ENCODE data around the gene TRIM17.

The TRIM17 gene, protein sequence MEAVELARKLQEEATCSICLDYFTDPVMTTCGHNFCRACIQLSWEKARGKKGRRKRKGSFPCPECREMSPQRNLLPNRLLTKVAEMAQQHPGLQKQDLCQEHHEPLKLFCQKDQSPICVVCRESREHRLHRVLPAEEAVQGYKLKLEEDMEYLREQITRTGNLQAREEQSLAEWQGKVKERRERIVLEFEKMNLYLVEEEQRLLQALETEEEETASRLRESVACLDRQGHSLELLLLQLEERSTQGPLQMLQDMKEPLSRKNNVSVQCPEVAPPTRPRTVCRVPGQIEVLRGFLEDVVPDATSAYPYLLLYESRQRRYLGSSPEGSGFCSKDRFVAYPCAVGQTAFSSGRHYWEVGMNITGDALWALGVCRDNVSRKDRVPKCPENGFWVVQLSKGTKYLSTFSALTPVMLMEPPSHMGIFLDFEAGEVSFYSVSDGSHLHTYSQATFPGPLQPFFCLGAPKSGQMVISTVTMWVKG

DNA sequence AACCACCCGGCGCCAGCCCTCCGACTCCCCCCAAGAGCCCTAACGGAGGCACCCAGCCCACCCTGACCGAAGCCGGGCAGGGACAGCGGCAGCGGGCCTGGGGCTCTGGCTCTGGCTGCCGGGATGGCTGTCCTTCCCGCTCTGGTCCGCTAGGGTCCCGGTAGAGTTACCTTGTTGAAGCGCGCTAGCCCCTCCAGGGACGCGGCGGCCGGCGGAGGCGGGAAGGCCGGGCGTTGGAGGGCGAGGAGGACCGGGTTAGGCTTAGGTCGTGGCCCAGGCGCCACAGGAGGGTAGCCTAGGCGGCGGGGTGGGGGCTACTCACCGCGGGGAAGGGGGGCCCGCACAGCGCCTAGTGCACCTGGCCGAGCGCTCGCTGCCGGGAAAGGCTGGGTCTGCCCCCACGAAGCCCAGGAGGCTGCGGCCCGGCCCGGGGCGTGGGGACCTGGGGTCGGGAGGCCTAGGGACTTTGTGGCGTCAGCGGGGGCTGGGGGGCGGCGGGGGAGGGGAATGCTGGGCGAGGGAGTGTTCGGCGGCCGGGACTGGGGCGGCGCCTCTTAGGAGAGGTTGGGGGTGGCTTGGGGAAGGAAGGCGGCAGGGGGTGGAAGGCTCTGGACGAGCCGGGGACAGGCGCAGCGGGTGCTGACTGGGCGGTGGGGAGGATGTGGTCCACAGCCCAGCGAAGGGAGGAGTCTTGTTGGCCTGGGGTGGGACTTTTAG, at the start of gene TRIM17:
Gene TRIM17 (minus strand): TSS at position 645 of the 717 bp plus-strand sequence. CDS start 1,789 bp downstream, outside the sequence.
- no peak for DNase-seq (ENCODE audit: low spot score in 2 of 2)
- Histone ChIP-seq H3K9me3 (no peaks in the 10 kb centered on the region), H3K4me1 (no peaks in the 10 kb centered on the region), H3K27me3 (ENCODE audit: low read depth) (no peaks in the 10 kb centered on the region), H3K4me3 (no peak within 1 kb of the TSS), H3K36me3 (replicated peaks) (no peaks in the 10 kb centered on the region)
- in situ Hi-C loops (cut with MboI; ENCODE audit: low sequenced_read_pairs) = no loop called here

DNA sequence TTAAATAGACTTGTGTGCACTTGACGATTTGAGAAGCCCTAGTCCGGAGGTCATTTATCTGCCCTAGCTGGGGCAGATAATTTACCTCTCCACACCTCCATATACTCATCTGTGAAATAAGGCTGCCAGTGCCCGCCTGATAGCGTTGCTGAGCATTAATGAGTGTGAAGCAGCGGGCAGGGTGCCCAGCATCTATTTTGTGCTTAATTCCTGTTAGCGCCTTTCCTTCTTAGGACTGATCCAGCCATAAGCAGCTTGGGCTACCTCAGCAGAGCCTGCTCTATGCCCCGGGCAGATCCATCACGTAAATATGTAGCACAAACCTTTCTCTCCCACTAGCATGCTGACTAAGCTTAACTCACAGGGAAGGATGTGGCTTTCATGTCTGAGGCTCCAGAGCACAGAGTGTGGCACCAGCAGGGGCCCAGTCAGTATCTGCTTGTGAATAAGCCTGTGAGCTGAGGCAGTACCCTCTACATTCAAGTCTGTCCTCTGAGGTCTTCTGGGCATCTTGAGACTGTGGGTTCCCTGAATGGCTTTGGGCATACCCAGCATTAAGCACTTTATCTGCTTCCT, 49.0 kb upstream of the TRIM17 start:
- in situ Hi-C loops (cut with MboI; ENCODE audit: low sequenced_read_pairs) = no loop called here
- Histone ChIP-seq H3K36me3 (replicated peaks) (no peaks in the 10 kb centered on the region), H3K9me3 (no peaks in the 10 kb centered on the region), H3K4me3 (no peak overlapping the region), H3K27me3 (ENCODE audit: low read depth) (no peaks in the 10 kb centered on the region; the same call in 1 of the 2 replicates), H3K4me1 (peaks cover 1% of the 10 kb centered on the region; the same call in 1 of the 2 replicates)
- no peak for DNase-seq (ENCODE audit: low spot score in 2 of 2)

DNA sequence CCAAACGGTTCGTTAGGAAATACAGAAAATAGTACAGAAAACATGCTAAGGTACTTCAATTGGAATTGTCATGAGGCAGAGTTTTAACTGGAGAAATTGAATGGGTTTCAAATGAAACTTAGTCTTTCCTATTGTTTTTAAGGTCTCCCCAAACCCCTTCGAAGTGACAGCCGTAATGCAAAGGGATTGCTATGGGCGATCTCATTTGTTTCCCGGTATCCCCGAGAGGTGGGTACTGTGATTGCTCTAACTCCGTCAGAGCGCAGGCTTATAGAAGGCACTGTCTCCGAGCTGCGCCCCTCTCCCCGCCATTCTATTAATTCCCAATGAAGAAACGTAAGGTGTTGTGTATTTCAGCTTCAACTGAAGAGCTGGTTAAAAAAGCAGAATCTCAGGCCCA, 48.5 kb upstream of the TRIM17 start:
- no peak for DNase-seq (ENCODE audit: low spot score in 2 of 2)
- Histone ChIP-seq H3K27me3 (ENCODE audit: low read depth) (no peaks in the 10 kb centered on the region; the same call in 1 of the 2 replicates), H3K4me3 (no peak overlapping the region), H3K4me1 (peaks cover 3% of the 10 kb centered on the region; the same call in 1 of the 2 replicates), H3K9me3 (no peaks in the 10 kb centered on the region), H3K36me3 (replicated peaks) (no peaks in the 10 kb centered on the region)
- in situ Hi-C loops (cut with MboI; ENCODE audit: low sequenced_read_pairs) = no loop called here

DNA sequence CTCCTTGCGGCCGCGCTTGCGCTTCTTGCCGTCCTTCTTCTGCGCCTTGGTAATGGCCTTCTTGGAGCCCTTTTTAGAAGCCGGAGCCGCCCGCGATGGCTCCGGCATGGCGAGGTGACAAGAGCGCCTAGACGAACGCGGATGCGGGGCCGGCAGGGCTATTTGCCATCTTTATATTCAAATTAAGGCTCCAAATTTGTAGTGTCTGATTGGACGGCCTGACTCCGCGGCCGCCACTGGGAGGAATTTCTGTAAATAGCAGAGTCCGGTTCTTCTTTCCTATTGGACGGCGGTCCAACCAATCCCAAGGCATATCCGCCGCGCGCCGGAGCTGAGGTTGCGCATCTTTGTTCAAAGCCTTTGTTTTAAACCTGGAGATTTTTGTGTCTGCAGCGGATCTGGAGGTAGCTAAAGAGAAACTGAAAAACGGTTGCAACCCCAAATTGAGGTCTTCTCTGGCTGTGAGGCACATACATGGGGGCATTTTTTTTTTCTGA, 47.9 kb upstream of the TRIM17 start:
- Histone ChIP-seq H3K27me3 (ENCODE audit: low read depth) (no peaks in the 10 kb centered on the region; the same call in 1 of the 2 replicates), H3K9me3 (no peaks in the 10 kb centered on the region), H3K4me1 (peaks cover 3% of the 10 kb centered on the region), H3K4me3 (no peak overlapping the region), H3K36me3 (replicated peaks) (no peaks in the 10 kb centered on the region)
- in situ Hi-C loops (cut with MboI; ENCODE audit: low sequenced_read_pairs) = no loop called here
- no peak for DNase-seq (ENCODE audit: low spot score in 2 of 2)

DNA sequence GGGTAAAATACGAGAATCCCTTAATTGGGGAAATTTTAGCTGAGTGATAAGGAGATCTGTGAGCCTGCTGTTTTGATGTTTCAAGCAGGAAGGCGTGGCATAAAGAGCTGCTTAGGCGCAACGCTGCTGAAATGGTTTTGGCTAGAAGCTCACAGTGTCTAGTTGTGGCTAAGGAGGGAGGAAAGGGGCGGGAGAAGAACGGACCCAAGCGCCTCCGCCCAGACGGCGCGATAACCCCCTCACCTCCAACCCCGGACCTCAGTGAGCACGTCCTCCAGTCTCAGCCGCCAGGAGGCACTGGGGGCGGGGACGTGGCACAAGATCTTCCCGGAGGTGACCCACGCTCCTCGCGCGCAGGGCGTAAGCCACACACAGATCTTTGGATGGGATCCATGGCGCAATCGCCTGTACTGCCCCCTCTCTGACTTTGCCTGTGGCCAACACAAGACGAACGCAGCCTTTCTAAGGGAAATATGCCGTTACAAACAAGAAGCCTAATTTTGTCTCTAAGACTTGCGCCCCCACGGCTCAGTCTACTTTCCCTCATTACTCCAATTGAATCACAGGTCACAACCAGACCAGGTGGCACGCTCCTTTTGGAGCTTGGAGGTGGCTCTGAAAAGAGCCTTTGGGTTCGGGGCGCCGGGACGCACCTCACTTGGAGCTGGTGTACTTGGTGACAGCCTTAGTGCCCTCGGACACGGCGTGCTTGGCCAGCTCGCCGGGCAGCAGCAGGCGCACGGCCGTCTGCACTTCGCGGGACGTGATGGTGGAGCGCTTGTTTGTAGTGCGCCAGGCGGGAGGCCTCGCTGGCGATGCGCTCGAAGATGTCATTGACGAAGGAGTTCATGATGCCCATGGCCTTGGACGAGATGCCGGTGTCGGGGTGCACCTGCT, 47.1 kb upstream of the TRIM17 start:
- in situ Hi-C loops (cut with MboI; ENCODE audit: low sequenced_read_pairs) = no loop called here
- Histone ChIP-seq H3K4me3 (no peak overlapping the region), H3K36me3 (replicated peaks) (no peaks in the 10 kb centered on the region), H3K4me1 (peaks cover 3% of the 10 kb centered on the region), H3K9me3 (no peaks in the 10 kb centered on the region), H3K27me3 (ENCODE audit: low read depth) (no peaks in the 10 kb centered on the region; the same call in 1 of the 2 replicates)
- DNase-seq (ENCODE audit: low spot score in 2 of 2) = peak in 1 of 2 experiments; percentile 40

DNA sequence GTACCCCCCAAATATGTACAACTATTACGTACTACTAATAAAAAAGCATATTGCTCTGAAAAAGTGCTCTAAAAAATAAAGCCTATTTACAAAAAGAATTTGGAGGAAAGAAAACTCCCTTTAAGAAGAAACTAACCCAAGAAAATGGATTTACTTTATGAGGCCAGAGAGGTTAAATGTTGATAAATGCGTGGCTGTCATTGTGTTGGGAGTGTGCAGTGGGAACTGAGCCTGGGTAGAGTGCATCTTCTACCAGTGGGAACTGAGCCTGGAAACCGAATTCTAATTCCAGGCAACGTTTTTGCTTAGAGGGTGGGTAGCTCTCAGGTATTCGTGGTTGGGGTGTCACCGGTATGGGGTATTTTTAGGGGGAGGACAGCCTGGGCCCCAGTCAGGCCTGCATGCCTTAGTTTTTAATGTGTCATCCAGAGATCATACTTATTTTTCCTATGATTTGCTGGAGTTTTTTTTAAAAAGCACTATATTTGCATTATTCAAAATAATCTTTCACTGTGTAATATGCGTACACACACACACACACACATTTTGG, 46.4 kb upstream of the TRIM17 start:
- H3K4me3 ChIP-seq = no peak overlapping the region
- in situ Hi-C loops (cut with MboI; ENCODE audit: low sequenced_read_pairs) = no loop called here

GRCh38 chr1:228462560-228462959, 45.9 kb upstream of the TRIM17 start:
- in situ Hi-C loops (cut with MboI; ENCODE audit: low sequenced_read_pairs) = no loop called here
- Histone ChIP-seq H3K9me3 (no peaks in the 10 kb centered on the region), H3K4me1 (peaks cover 3% of the 10 kb centered on the region), H3K36me3 (replicated peaks) (no peaks in the 10 kb centered on the region), H3K4me3 (no peak overlapping the region), H3K27me3 (ENCODE audit: low read depth) (no peaks in the 10 kb centered on the region)
- no peak for DNase-seq (ENCODE audit: low spot score in 2 of 2)

More for the DNA sequence above, 46.4 kb upstream of the TRIM17 start:
- H3K36me3 ChIP-seq (replicated peaks) = no peaks in the 10 kb centered on the region
- no peaks in the 10 kb centered on the region for H3K27me3 ChIP-seq (ENCODE audit: low read depth)
- H3K9me3 ChIP-seq = no peaks in the 10 kb centered on the region
- H3K4me1 ChIP-seq = peaks cover 3% of the 10 kb centered on the region
- DNase-seq (ENCODE audit: low spot score in 2 of 2) = no peak

- Histone ChIP-seq H3K9me3 (no peaks in the 10 kb centered on the region), H3K36me3 (replicated peaks) (no peaks in the 10 kb centered on the region), H3K27me3 (ENCODE audit: low read depth) (no peaks in the 10 kb centered on the region), H3K4me1 (peaks cover 7% of the 10 kb centered on the region), H3K4me3 (no peak overlapping the region)
- DNase-seq (ENCODE audit: low spot score in 2 of 2) = no peak
- in situ Hi-C loops (cut with MboI; ENCODE audit: low sequenced_read_pairs) = no loop called here
These were observed 44.2 kb upstream of the TRIM17 start for GRCh38 chr1:228460821-228461220.

- Histone ChIP-seq H3K36me3 (replicated peaks) (no peaks in the 10 kb centered on the region; the same call in 1 of the 2 replicates), H3K9me3 (no peaks in the 10 kb centered on the region), H3K4me1 (peaks cover 14% of the 10 kb centered on the region), H3K27me3 (ENCODE audit: low read depth) (no peaks in the 10 kb centered on the region), H3K4me3 (peak overlapping the region; percentile 81)
- in situ Hi-C loops (cut with MboI; ENCODE audit: low sequenced_read_pairs) = loop anchor here (10.0 kb wide), 1 partner anchor 325 kb away; no protein-coding TSS in a partner anchor
- peak; percentile 84 to 85 for DNase-seq (ENCODE audit: low spot score in 2 of 2)
These were observed 42.7 kb upstream of the TRIM17 start for GRCh38 chr1:228459091-228459993.

DNA sequence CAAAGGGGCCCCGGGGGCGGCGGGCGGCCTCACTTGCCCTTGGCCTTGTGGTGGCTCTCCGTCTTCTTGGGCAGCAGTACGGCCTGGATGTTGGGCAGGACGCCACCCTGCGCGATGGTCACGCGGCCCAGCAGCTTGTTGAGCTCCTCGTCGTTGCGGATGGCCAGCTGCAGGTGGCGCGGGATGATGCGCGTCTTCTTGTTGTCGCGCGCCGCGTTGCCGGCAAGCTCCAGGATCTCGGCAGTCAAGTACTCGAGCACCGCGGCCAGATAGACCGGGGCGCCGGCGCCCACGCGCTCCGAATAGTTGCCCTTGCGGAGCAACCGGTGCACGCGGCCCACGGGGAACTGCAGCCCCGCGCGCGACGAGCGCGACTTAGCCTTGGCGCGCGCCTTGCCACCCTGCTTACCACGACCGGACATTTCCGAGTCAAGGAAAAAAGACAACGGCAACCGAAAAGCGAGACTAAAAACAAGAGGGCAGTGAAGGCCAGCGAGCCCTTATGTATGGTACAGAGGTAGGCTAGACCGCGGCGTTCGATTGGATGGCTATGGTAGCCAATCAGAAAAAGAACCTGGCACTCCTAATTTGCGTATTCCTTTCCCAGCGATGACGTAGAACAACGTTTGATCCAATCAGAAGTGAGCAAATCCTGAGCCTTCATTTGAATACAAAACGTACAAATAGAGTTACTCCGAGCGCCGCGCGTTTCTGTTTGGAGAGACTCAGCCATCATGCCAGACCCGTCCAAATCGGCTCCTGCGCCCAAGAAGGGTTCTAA, 40.9 kb upstream of the TRIM17 start:
- H3K4me1 ChIP-seq = peaks cover 14% of the 10 kb centered on the region
- no peaks in the 10 kb centered on the region for H3K9me3 ChIP-seq
- peak overlapping the region; percentile 81 for H3K4me3 ChIP-seq
- in situ Hi-C loops (cut with MboI; ENCODE audit: low sequenced_read_pairs) = loop anchor here (10.0 kb wide), 1 partner anchor 323 kb away; no protein-coding TSS in a partner anchor
- DNase-seq (ENCODE audit: low spot score in 2 of 2) = peak; percentile 91 to 97
- no peaks in the 10 kb centered on the region; the same call in 1 of the 2 replicates for H3K36me3 ChIP-seq (replicated peaks)
- H3K27me3 ChIP-seq (ENCODE audit: low read depth) = no peaks in the 10 kb centered on the region

DNA sequence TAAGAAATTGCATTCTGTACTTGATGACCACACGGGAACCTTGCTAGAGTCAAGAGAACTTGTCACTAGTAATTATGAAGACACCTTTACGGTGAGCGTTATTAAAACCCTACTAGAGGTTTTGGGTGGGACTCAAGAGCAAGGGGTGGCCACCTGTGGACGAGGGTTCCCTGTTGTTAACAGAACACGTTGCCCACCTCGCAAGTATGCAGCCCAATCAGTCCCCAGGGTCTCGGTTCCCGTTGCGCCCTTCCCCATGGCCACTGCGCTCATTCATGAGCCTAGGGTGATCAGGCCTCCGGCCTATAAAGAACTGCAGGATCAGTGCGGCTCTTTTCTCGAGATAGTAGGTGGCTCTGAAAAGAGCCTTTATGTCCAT, 40.3 kb upstream of the TRIM17 start:
- Histone ChIP-seq H3K27me3 (ENCODE audit: low read depth) (no peaks in the 10 kb centered on the region), H3K4me3 (peak overlapping the region; percentile 81), H3K9me3 (no peaks in the 10 kb centered on the region), H3K4me1 (peaks cover 14% of the 10 kb centered on the region), H3K36me3 (replicated peaks) (no peaks in the 10 kb centered on the region; the same call in 1 of the 2 replicates)
- DNase-seq (ENCODE audit: low spot score in 2 of 2) = peak in 1 of 2 experiments; percentile 24
- in situ Hi-C loops (cut with MboI; ENCODE audit: low sequenced_read_pairs) = loop anchor here (10.0 kb wide), 1 partner anchor 322 kb away; no protein-coding TSS in a partner anchor

Data from HAP-1 (cell line).